SU-DHL-6 (cell line): ENCODE data around the gene ARHGEF28.

ENCODE experiments used
- EZH2phosphoT487 ChIP-seq: fragments of 200-600 bp; sonication (generic), shearing (Covaris generic); conservative IDR thresholded peaks from 2 replicates; pipeline ENCODE4 v1.6.1; 2018; ENCODE audit warnings: mild to moderate bottlenecking, antibody characterized with exemption, low read length, moderate library complexity, mixed read lengths
- TF ChIP-seq, protein P1 (sequence below): fragments of 200-600 bp; sonication (generic); IDR thresholded peaks from one replicate; pipeline ENCODE4 v1.5.1; 2017; ENCODE audit warnings: antibody characterized with exemption, mild to moderate bottlenecking, low read length, moderate library complexity; ENCODE audit not compliant: insufficient read depth, poor library complexity, severe bottlenecking

DNA sequence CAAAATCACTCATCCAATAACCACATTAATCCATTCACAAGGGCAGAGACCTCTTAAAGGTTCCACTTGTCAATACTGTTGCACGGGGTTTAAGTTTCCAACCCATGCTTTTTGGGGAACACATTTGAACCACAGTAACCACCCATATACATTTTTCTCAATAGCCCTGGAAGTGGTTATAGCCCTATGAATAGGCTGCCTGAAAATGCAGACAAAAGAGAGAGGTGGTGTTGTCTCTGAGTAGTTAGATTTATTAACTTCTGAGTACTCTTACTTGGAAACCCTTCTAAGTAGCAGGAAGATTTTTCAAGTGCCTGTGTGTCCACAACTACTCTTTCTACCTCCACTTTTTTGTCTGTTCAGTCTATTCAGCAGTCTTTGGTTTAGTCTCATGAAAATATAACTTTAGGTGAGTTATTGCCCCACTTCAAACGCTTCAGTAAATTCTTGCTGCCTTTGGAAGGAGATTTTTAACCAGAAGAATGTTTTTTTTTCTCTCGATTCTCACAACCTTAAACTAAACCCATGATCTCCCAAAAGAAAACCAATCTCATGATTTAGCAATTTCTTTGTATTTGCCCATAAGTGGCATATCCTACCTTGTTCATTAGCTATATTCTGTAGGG is 42.6 kb downstream of the ARHGEF28 start:
- TF ChIP-seq, protein P1, sequence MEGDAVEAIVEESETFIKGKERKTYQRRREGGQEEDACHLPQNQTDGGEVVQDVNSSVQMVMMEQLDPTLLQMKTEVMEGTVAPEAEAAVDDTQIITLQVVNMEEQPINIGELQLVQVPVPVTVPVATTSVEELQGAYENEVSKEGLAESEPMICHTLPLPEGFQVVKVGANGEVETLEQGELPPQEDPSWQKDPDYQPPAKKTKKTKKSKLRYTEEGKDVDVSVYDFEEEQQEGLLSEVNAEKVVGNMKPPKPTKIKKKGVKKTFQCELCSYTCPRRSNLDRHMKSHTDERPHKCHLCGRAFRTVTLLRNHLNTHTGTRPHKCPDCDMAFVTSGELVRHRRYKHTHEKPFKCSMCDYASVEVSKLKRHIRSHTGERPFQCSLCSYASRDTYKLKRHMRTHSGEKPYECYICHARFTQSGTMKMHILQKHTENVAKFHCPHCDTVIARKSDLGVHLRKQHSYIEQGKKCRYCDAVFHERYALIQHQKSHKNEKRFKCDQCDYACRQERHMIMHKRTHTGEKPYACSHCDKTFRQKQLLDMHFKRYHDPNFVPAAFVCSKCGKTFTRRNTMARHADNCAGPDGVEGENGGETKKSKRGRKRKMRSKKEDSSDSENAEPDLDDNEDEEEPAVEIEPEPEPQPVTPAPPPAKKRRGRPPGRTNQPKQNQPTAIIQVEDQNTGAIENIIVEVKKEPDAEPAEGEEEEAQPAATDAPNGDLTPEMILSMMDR = no peak
- TF ChIP-seq EZH2phosphoT487 = no peak
